ENCODE data around the gene NMNAT3. TPM values are rescaled to one million over a fixed set of nuclear protein-coding genes. Genes with fewer than 3 reads are reported as not detected.

NMNAT3 gene
- polyA plus RNA-seq, 1 donor (not counting 4 experiments of a cell fraction or from before 2014, with no cell fraction given): 1.6 TPM

- Histone ChIP-seq H3K9me3 (ENCODE audit: control insufficient read depth, low read depth, low read length) (no peaks in the 10 kb centered on the region), H3K4me3 (ENCODE audit: control insufficient read depth in 2 of 3, extremely low read depth in 1 of 3, insufficient read depth in 2 of 3, low read depth in 1 of 3, low read length in 3 of 3) (no peak overlapping the region), H3K9me1 (ENCODE audit: control insufficient read depth, extremely low read depth, insufficient read depth, low read length) (no peaks in the 10 kb centered on the region), H3K4me1 (ENCODE audit: control insufficient read depth, extremely low read depth, insufficient read depth, low read length) (no peaks in the 10 kb centered on the region), H3K27ac (ENCODE audit: control insufficient read depth, insufficient read depth, low read length) (no peak overlapping the region), H3K79me2 (ENCODE audit: control insufficient read depth, insufficient read depth, low read length) (no peaks in the 10 kb centered on the region), H3K27me3 (ENCODE audit: control insufficient read depth, extremely low read depth, insufficient read depth, low read length) (no peaks in the 10 kb centered on the region), H3K36me3 (ENCODE audit: control insufficient read depth in 2 of 2, extremely low read depth in 1 of 2, insufficient read depth in 2 of 2, low read length in 2 of 2) (no peaks in the 10 kb centered on the region), H3K9ac (ENCODE audit: control insufficient read depth, extremely low read depth, insufficient read depth, low read length) (no peak overlapping the region), H3K4me2 (ENCODE audit: control insufficient read depth, extremely low read depth, insufficient read depth, low read depth, low read length) (no peak overlapping the region), H2AFZ (ENCODE audit: control insufficient read depth, low read length) (no peak overlapping the region), H4K20me1 (ENCODE audit: control insufficient read depth, extremely low read depth, insufficient read depth, low read length) (no peaks in the 10 kb centered on the region)
- DNase-seq (ENCODE audit: low read depth, low spot score): no peak
- TF ChIP-seq CTCF (optimal IDR thresholded peaks at IDR 0.05 in 1 of 3, IDR thresholded peaks at IDR 0.05 in 1 of 3, conservative IDR thresholded peaks at IDR 0.05 in 1 of 3; ENCODE audit: extremely low read depth in 1 of 3, insufficient read depth in 2 of 3, low read length in 3 of 3): no peak
- no peak for TF ChIP-seq EZH2 (IDR thresholded peaks at IDR 0.05; ENCODE audit: low read length)
- dilution Hi-C loops (cut with MboI; ENCODE audit: extremely low pct_ligation_motif_present, low sequenced_read_pairs): no loop called here
- no peak for FAIRE-seq
Observed at GRCh38 chr3:139518926-139519842, 158.6 kb downstream of the NMNAT3 start.

DNA sequence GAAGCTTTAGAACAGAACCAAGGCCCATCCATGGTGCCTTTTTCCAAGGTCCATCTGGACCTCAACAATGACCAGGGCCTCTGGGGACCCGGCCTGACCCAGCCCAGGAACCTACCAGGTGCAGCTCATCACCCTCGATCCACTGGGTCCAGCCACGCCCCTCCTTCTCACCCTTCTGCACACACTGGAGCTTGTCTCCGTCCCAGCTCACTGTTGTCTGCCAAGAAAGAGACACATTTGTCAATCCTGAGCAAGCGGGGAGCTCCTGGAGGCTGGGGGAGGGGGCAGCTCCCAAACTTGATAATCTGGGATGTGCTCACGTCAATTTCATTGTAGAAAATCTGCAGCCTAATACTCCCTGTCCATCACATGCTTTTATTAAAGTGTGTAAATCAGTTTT is 159.5 kb downstream of the NMNAT3 start:
- FAIRE-seq (no peak), DNase-seq (ENCODE audit: low read depth, low spot score) (no peak)
- H3K9me1 ChIP-seq (ENCODE audit: control insufficient read depth, extremely low read depth, insufficient read depth, low read length): no peaks in the 10 kb centered on the region
- TF ChIP-seq CTCF (optimal IDR thresholded peaks at IDR 0.05 in 1 of 3, IDR thresholded peaks at IDR 0.05 in 1 of 3, conservative IDR thresholded peaks at IDR 0.05 in 1 of 3; ENCODE audit: extremely low read depth in 1 of 3, insufficient read depth in 2 of 3, low read length in 3 of 3) (no peak), EZH2 (IDR thresholded peaks at IDR 0.05; ENCODE audit: low read length) (no peak)
- no peaks in the 10 kb centered on the region for H3K4me1 ChIP-seq (ENCODE audit: control insufficient read depth, extremely low read depth, insufficient read depth, low read length)
- no peaks in the 10 kb centered on the region for H3K9me3 ChIP-seq (ENCODE audit: control insufficient read depth, low read depth, low read length)
- H3K27ac ChIP-seq (ENCODE audit: control insufficient read depth, insufficient read depth, low read length): no peak overlapping the region
- H3K9ac ChIP-seq (ENCODE audit: control insufficient read depth, extremely low read depth, insufficient read depth, low read length): no peak overlapping the region
- H3K4me2 ChIP-seq (ENCODE audit: control insufficient read depth, extremely low read depth, insufficient read depth, low read depth, low read length): no peak overlapping the region
- H3K4me3 ChIP-seq (ENCODE audit: control insufficient read depth in 2 of 3, extremely low read depth in 1 of 3, insufficient read depth in 2 of 3, low read depth in 1 of 3, low read length in 3 of 3): no peak overlapping the region
- H3K36me3 ChIP-seq (ENCODE audit: control insufficient read depth in 2 of 2, extremely low read depth in 1 of 2, insufficient read depth in 2 of 2, low read length in 2 of 2): no peaks in the 10 kb centered on the region
- H3K27me3 ChIP-seq (ENCODE audit: control insufficient read depth, extremely low read depth, insufficient read depth, low read length): no peaks in the 10 kb centered on the region
- H2AFZ ChIP-seq (ENCODE audit: control insufficient read depth, low read length): no peak overlapping the region
- dilution Hi-C loops (cut with MboI; ENCODE audit: extremely low pct_ligation_motif_present, low sequenced_read_pairs): no loop called here
- no peaks in the 10 kb centered on the region for H4K20me1 ChIP-seq (ENCODE audit: control insufficient read depth, extremely low read depth, insufficient read depth, low read length)
- no peaks in the 10 kb centered on the region for H3K79me2 ChIP-seq (ENCODE audit: control insufficient read depth, insufficient read depth, low read length)

All from keratinocyte (primary cell).